IMR-90 (cell line): ENCODE measurements around the gene NTMT2. TPM values are rescaled to one million over a fixed set of nuclear protein-coding genes. Genes with fewer than 3 reads are reported as not detected.

Source experiments
- ATAC-seq: fragments of 200-7000 bp; cut with Tn5 transposase; 2 replicates; pipeline ENCODE4 v1.9.1; 2020; ENCODE audit warnings: low read depth, mild to moderate bottlenecking, moderate library complexity
- BruUV-seq: library from RNA; stranded (reverse); fragments of 400-500 nt; replicated peaks from 2 replicates; lab custom pipeline; 2021; lab: Mats Ljungman, UMichigan
- CTCF ChIA-PET: fragments of 300-600 bp; formaldehyde crosslinking; extraction: SDS; loops from one replicate; lab custom pipeline; 2021; ENCODE audit warnings: antibody characterized with exemption; lab: Yijun Ruan, JAX
- POLR2A ChIA-PET: fragments of 300-600 bp; sonication (Branson Sonifier 250); formaldehyde crosslinking; loops from one replicate; lab custom pipeline; 2022; ENCODE audit warnings: antibody characterized with exemption; ENCODE audit not compliant: unreplicated experiment; lab: Charles Lee
- DNase-seq: peaks from one replicate; pipeline ENCODE4 v3.0.0; 2013
- H2AFZ ChIP-seq: replicated peaks from 2 replicates; pipeline ENCODE3; 2013; ENCODE audit warnings: low read length, mild to moderate bottlenecking; ENCODE audit not compliant: poor library complexity
- H2AK5ac ChIP-seq: 2 replicates; pipeline ENCODE4 v1.6.1; 2013; ENCODE audit warnings: low read depth, low read length, inconsistent platforms
- H2AK9ac ChIP-seq: replicated peaks from 2 replicates; pipeline ENCODE3; 2013; ENCODE audit warnings: mild to moderate bottlenecking, low read depth, low read length, moderate library complexity; ENCODE audit not compliant: poor library complexity
- H2BK120ac ChIP-seq: 2 replicates; pipeline ENCODE4 v1.6.1; 2013; ENCODE audit warnings: low read depth, low read length, inconsistent platforms
- H2BK15ac ChIP-seq: 3 replicates; pipeline ENCODE4 v1.6.1; 2013; ENCODE audit warnings: low read depth, low read length, inconsistent platforms
- H2BK20ac ChIP-seq: 2 replicates; pipeline ENCODE4 v1.6.1; 2013; ENCODE audit warnings: low read depth, mild to moderate bottlenecking, inconsistent platforms, low read length, moderate library complexity
- H2BK5ac ChIP-seq: 2 replicates; pipeline ENCODE4 v1.6.1; 2013; ENCODE audit warnings: mild to moderate bottlenecking, low read depth, low read length, inconsistent platforms; ENCODE audit not compliant: poor library complexity, severe bottlenecking
- H3K14ac ChIP-seq: replicated peaks from 2 replicates; pipeline ENCODE4 v1.6.1; 2013; ENCODE audit warnings: low read depth, low read length, inconsistent platforms
- H3K18ac ChIP-seq: 2 replicates; pipeline ENCODE4 v1.6.1; 2013; ENCODE audit warnings: low read depth, low read length, control low read depth
- H3K23ac ChIP-seq: 2 replicates; pipeline ENCODE4 v1.6.1; 2013; ENCODE audit warnings: low read depth, low read length, inconsistent platforms
- H3K27ac ChIP-seq: 2 replicates; pipeline ENCODE4 v1.5.1; 2013; ENCODE audit warnings: mild to moderate bottlenecking, control low read depth, low read length; ENCODE audit not compliant: insufficient read depth
- H3K27me3 ChIP-seq: 2 replicates; pipeline ENCODE4 v1.6.1; 2013; ENCODE audit warnings: low read length; ENCODE audit not compliant: control insufficient read depth, insufficient read depth
- H3K36me3 ChIP-seq: 2 replicates; pipeline ENCODE4 v1.6.1; 2013; ENCODE audit warnings: low read length, mixed read lengths; ENCODE audit not compliant: control insufficient read depth, insufficient read depth
- H3K4ac ChIP-seq: 2 replicates; pipeline ENCODE4 v1.6.1; 2013; ENCODE audit warnings: low read depth, low read length, inconsistent platforms
- H3K4me1 ChIP-seq: 2 replicates; pipeline ENCODE4 v1.6.1; 2013; ENCODE audit warnings: low read length, mixed read lengths; ENCODE audit not compliant: control insufficient read depth, insufficient read depth
- H3K4me2 ChIP-seq: 2 replicates; pipeline ENCODE4 v1.6.1; 2013; ENCODE audit warnings: low read depth, mild to moderate bottlenecking, control low read depth, low read length, moderate library complexity
- H3K4me3 ChIP-seq: 2 replicates; pipeline ENCODE4 v1.5.1; 2013; ENCODE audit warnings: low read depth, mild to moderate bottlenecking, control low read depth, low read length, moderate library complexity; ENCODE audit not compliant: insufficient read depth
- H3K56ac ChIP-seq: 2 replicates; pipeline ENCODE4 v1.6.1; 2013; ENCODE audit warnings: low read length, inconsistent platforms; ENCODE audit not compliant: insufficient read depth; ENCODE audit errors: extremely low read depth
- H3K79me1 ChIP-seq, 2 experiments: 2 replicates each; pipeline ENCODE4 v1.6.1; 2013; ENCODE audit warnings: low read length in 2 of 2, inconsistent platforms in 1 of 2, low read depth in 1 of 2
- H3K9ac ChIP-seq: 2 replicates; pipeline ENCODE4 v1.6.1; 2013; ENCODE audit warnings: low read depth, low read length, control low read depth
- H3K9me1 ChIP-seq: 2 replicates; pipeline ENCODE4 v1.6.1; 2013; ENCODE audit warnings: low read length, inconsistent platforms; ENCODE audit not compliant: insufficient read depth
- H3K9me3 ChIP-seq: 2 replicates; pipeline ENCODE4 v1.6.1; 2013; ENCODE audit warnings: low read length; ENCODE audit not compliant: control insufficient read depth, insufficient read depth
- H4K20me1 ChIP-seq: 2 replicates; pipeline ENCODE4 v1.6.1; 2013; ENCODE audit warnings: low read length, inconsistent platforms; ENCODE audit not compliant: insufficient read depth
- H4K5ac ChIP-seq: 2 replicates; pipeline ENCODE4 v1.6.1; 2013; ENCODE audit warnings: mild to moderate bottlenecking, low read depth, low read length, control low read depth
- H4K8ac ChIP-seq, 2 experiments: 2 replicates each; pipeline ENCODE4 v1.6.1; 2013; ENCODE audit warnings: low read depth in 2 of 2, low read length in 2 of 2, control low read depth in 1 of 2, inconsistent platforms in 1 of 2
- H4K91ac ChIP-seq: 2 replicates; pipeline ENCODE4 v1.6.1; 2013; ENCODE audit warnings: low read depth, low read length, inconsistent platforms; ENCODE audit not compliant: insufficient read depth
- MAFK ChIP-seq: IDR thresholded peaks from 2 replicates; pipeline ENCODE4 v1.6.1; 2012; ENCODE audit warnings: low read depth, low read length, improper control_type of control experiment
- MAZ ChIP-seq: IDR thresholded peaks from 2 replicates; pipeline ENCODE4 v1.6.1; 2012; ENCODE audit warnings: low read depth, mild to moderate bottlenecking, low read length, improper control_type of control experiment, moderate library complexity, borderline replicate concordance
- MXI1 ChIP-seq: IDR thresholded peaks from 2 replicates; pipeline ENCODE4 v1.6.1; 2012; ENCODE audit warnings: low read depth, mild to moderate bottlenecking, low read length, moderate library complexity, borderline replicate concordance
- RAD21 ChIP-seq: IDR thresholded peaks from 2 replicates; pipeline ENCODE4 v1.6.1; 2012; ENCODE audit warnings: low read length, improper control_type of control experiment
- USF2 ChIP-seq: fragments of 150-350 bp; IDR thresholded peaks from 2 replicates; pipeline ENCODE4 v1.6.1; 2017; ENCODE audit warnings: mild to moderate bottlenecking, antibody characterized with exemption, low read length, low read depth
- dilution Hi-C: fragments of 300-500 bp; cut with HindIII; formaldehyde crosslinking; loops from one replicate; pipeline ENCODE4 v1.14.3; 2018; ENCODE audit warnings: low sequenced_read_pairs; ENCODE audit not compliant: unreplicated experiment
- in situ Hi-C: fragments of 300-500 bp; cut with MboI; formaldehyde crosslinking; loops from 3 replicates; pipeline ENCODE4 v1.14.3; 2019; ENCODE audit warnings: low sequenced_read_pairs, inconsistent platforms, mixed read lengths
- intact Hi-C: fragments of 100-400 bp; cut with micrococcal nuclease; formaldehyde crosslinking; loops from 2 replicates; pipeline ENCODE4 v1.10.0; 2022
- polyA plus RNA-seq, 3 experiments: library from polyadenylated mRNA; depleted of rRNA; stranded (reverse); fragments of >200 nt; gene quantifications; 2 replicates each; pipeline ENCODE4 v1.2.3, GENCODE V29; 2012; ENCODE audit warnings: low replicate concordance in 1 of 3
- total RNA-seq: library from RNA; depleted of rRNA; stranded (reverse); fragments of >200 nt; gene quantifications from 2 replicates; pipeline ENCODE4 v1.2.3, GENCODE V29; 2012

Gene NTMT2
- total and polyA plus RNA-seq, 2 of the 4 experiments (the other 2 are of a cell fraction), result not detected

DNA sequence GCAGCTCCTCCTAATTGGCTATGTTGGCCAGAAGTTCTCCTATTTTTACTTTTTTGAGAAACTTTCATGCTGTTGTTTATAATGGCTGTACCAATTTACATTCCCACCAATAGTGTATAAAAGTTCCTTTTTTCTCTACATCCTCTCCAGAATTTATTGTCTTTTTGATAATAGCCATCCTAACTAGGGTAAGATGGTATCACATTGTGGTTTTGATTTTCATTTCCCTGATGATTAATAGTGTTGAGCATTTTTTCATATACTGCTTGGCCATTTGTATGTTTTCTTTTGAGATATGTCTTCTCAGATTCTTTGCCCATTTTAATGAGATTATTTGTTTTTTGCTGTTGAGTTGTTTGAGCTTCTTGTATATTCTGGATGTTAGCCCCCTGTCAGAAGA is 46.8 kb downstream of the NTMT2 start:
- no peak overlapping the region for H2AK5ac ChIP-seq
- no peak overlapping the region for H3K9ac ChIP-seq
- no peak overlapping the region for H2AK9ac ChIP-seq
- no peaks in the 10 kb centered on the region; the same call in 1 of the 2 replicates for H3K27me3 ChIP-seq
- H3K4me2 ChIP-seq, result no peak overlapping the region
- H3K4me3 ChIP-seq, result no peak overlapping the region
- peaks cover 2% of the 10 kb centered on the region; the same call in 1 of the 2 replicates for H3K9me3 ChIP-seq
- peaks cover 3% of the 10 kb centered on the region; the same call in 1 of the 2 replicates for H3K4me1 ChIP-seq
- ChIA-PET CTCF (no interaction called here), POLR2A (no interaction called here)
- no peak overlapping the region for H4K5ac ChIP-seq
- H2BK20ac ChIP-seq, result no peak overlapping the region
- no peak overlapping the region for H4K8ac ChIP-seq
- no peak overlapping the region for H3K18ac ChIP-seq
- no peaks in the 10 kb centered on the region for H3K36me3 ChIP-seq
- no peak overlapping the region for H3K4ac ChIP-seq
- in situ Hi-C loops, result no loop called here
- no peaks in the 10 kb centered on the region for H3K79me1 ChIP-seq
- H3K56ac ChIP-seq, result no peak overlapping the region
- dilution Hi-C loops, result no loop called here
- no peak overlapping the region for H2AFZ ChIP-seq
- H3K27ac ChIP-seq, result no peak overlapping the region
- H4K91ac ChIP-seq, result no peak overlapping the region
- intact Hi-C loops, result no loop called here
- no peaks in the 10 kb centered on the region for H3K9me1 ChIP-seq
- no peak overlapping the region for H2BK5ac ChIP-seq
- ATAC-seq (no peak), DNase-seq (no peak)
- TF ChIP-seq MXI1 (no peak), MAZ (no peak), RAD21 (no peak), MAFK (no peak), USF2 (no peak)
- BruUV-seq, result no TSS peak
- no peaks in the 10 kb centered on the region for H4K20me1 ChIP-seq
- H2BK120ac ChIP-seq, result no peak overlapping the region
- H3K23ac ChIP-seq, result no peak overlapping the region
- H2BK15ac ChIP-seq, result no peak overlapping the region
- no peak overlapping the region for H3K14ac ChIP-seq
